KMS-11 (cell line): ENCODE results near the gene LYRM9.

ENCODE experiments used
- H2AFZ ChIP-seq: fragments of 200-600 bp; sonication (generic); 2 replicates; pipeline ENCODE4 v1.6.1; 2016; ENCODE audit warnings: antibody characterized with exemption, mixed run types, low read depth
- H3K27ac ChIP-seq: fragments of 200-600 bp; sonication (generic); 2 replicates; pipeline ENCODE4 v1.6.1; 2016; ENCODE audit warnings: mild to moderate bottlenecking, mixed run types
- H3K27me3 ChIP-seq: fragments of 200-600 bp; sonication (generic); 2 replicates; pipeline ENCODE4 v1.6.1; 2017; ENCODE audit warnings: mild to moderate bottlenecking, low read depth, mixed run types, moderate library complexity; ENCODE audit not compliant: insufficient read depth
- H3K36me3 ChIP-seq: fragments of 200-600 bp; sonication (generic); 2 replicates; pipeline ENCODE4 v1.6.1; 2017; ENCODE audit warnings: mild to moderate bottlenecking, mixed run types; ENCODE audit not compliant: insufficient read depth
- H3K4me1 ChIP-seq: fragments of 200-600 bp; sonication (generic); 2 replicates; pipeline ENCODE4 v1.6.1; 2016; ENCODE audit warnings: mild to moderate bottlenecking, low read depth, mixed run types; ENCODE audit not compliant: poor library complexity, severe bottlenecking
- H3K4me2 ChIP-seq: fragments of 200-600 bp; sonication (generic); 2 replicates; pipeline ENCODE4 v1.7.0; 2016; ENCODE audit warnings: mild to moderate bottlenecking, mixed run types
- H3K4me3 ChIP-seq: fragments of 200-600 bp; sonication (generic); IDR thresholded peaks from 2 replicates; pipeline ENCODE4 v1.6.1; 2017; ENCODE audit warnings: low read depth, low read length, mixed read lengths; ENCODE audit not compliant: insufficient read depth
- H3K79me2 ChIP-seq: fragments of 200-600 bp; sonication (generic); 2 replicates; pipeline ENCODE4 v1.6.1; 2016; ENCODE audit warnings: low read depth, mixed run types; ENCODE audit not compliant: insufficient read depth
- H3K9ac ChIP-seq: fragments of 200-600 bp; sonication (generic); 2 replicates; pipeline ENCODE4 v1.6.1; 2016; ENCODE audit warnings: mild to moderate bottlenecking, mixed run types
- H4K20me1 ChIP-seq: fragments of 200-600 bp; sonication (generic); 2 replicates; pipeline ENCODE4 v1.6.1; 2016; ENCODE audit warnings: mild to moderate bottlenecking, mixed run types; ENCODE audit not compliant: insufficient read depth
- CTCF ChIP-seq: fragments of 200-600 bp; sonication (generic); conservative IDR thresholded peaks from 2 replicates; pipeline ENCODE4 v1.6.1; 2017; ENCODE audit warnings: low read depth, mild to moderate bottlenecking, antibody characterized with exemption, low read length, moderate library complexity, mixed read lengths

The LYRM9 gene

GRCh38 chr17:27938241-27938640, 45.1 kb upstream of the LYRM9 start:
- no peak for TF ChIP-seq CTCF

GRCh38 chr17:27937025-27937546, 43.9 kb upstream of the LYRM9 start:
- no peaks in the 10 kb centered on the region for H3K4me1 ChIP-seq
- no peaks in the 10 kb centered on the region for H3K36me3 ChIP-seq
- no peak overlapping the region for H3K9ac ChIP-seq
- no peak overlapping the region for H2AFZ ChIP-seq
- H3K27ac ChIP-seq: no peak overlapping the region
- TF ChIP-seq CTCF: no peak
- no peaks in the 10 kb centered on the region for H3K27me3 ChIP-seq
- H3K4me3 ChIP-seq: no peak overlapping the region
- no peaks in the 10 kb centered on the region for H3K79me2 ChIP-seq
- H3K4me2 ChIP-seq: no peak overlapping the region
- no peaks in the 10 kb centered on the region for H4K20me1 ChIP-seq

More at GRCh38 chr17:27938241-27938640, 45.1 kb upstream of the LYRM9 start:
- no peak overlapping the region for H3K9ac ChIP-seq
- H3K79me2 ChIP-seq: no peaks in the 10 kb centered on the region
- H3K4me1 ChIP-seq: no peaks in the 10 kb centered on the region
- H4K20me1 ChIP-seq: no peaks in the 10 kb centered on the region
- no peak overlapping the region for H3K27ac ChIP-seq
- no peak overlapping the region for H2AFZ ChIP-seq
- no peaks in the 10 kb centered on the region for H3K36me3 ChIP-seq
- H3K4me2 ChIP-seq: no peak overlapping the region
- H3K27me3 ChIP-seq: no peaks in the 10 kb centered on the region
- H3K4me3 ChIP-seq: no peak overlapping the region

- H3K27me3 ChIP-seq: no peaks in the 10 kb centered on the region
- TF ChIP-seq CTCF: no peak
- no peaks in the 10 kb centered on the region for H3K79me2 ChIP-seq
- no peak overlapping the region for H3K4me3 ChIP-seq
- no peaks in the 10 kb centered on the region for H4K20me1 ChIP-seq
- H3K27ac ChIP-seq: no peak overlapping the region
- no peak overlapping the region for H3K4me2 ChIP-seq
- no peaks in the 10 kb centered on the region for H3K36me3 ChIP-seq
- no peak overlapping the region for H3K9ac ChIP-seq
- H3K4me1 ChIP-seq: no peaks in the 10 kb centered on the region
- H2AFZ ChIP-seq: no peak overlapping the region
Observed at GRCh38 chr17:27930000-27930399, 36.8 kb upstream of the LYRM9 start.

GRCh38 chr17:27928587-27928986, 35.4 kb upstream of the LYRM9 start:
- Histone ChIP-seq H3K9ac (no peak overlapping the region), H3K79me2 (no peaks in the 10 kb centered on the region), H3K27me3 (no peaks in the 10 kb centered on the region), H2AFZ (no peak overlapping the region), H4K20me1 (no peaks in the 10 kb centered on the region), H3K4me2 (no peak overlapping the region), H3K27ac (no peak overlapping the region), H3K4me1 (no peaks in the 10 kb centered on the region), H3K4me3 (no peak overlapping the region), H3K36me3 (no peaks in the 10 kb centered on the region)
- TF ChIP-seq CTCF: no peak
